ENCODE data around the gene PTPRS. TPM values are rescaled to one million over a fixed set of nuclear protein-coding genes. Genes with fewer than 3 reads are reported as not detected.

The PTPRS gene
- total and polyA plus RNA-seq, 2 of the 13 experiments (the other 11 are each of a cell fraction or from before 2014, with no cell fraction given) = 32.7 to 43.9 TPM

- peak; percentile 96; the same call in 1 of the 2 replicates for TF ChIP-seq ZBTB3 (CRISPR knock-in tag; IDR thresholded peaks at IDR 0.05; ENCODE audit: borderline replicate concordance, low read depth)
- TF ChIP-seq ZNF17 (CRISPR knock-in tag; IDR thresholded peaks at IDR 0.05) = peak; percentile 96; the same call in 1 of the 2 replicates
- TF ChIP-seq ZNF326 (CRISPR knock-in tag; IDR thresholded peaks at IDR 0.05; ENCODE audit: borderline replicate concordance) = no peak
- TF ChIP-seq HNRNPH1 (optimal IDR thresholded peaks at IDR 0.05; ENCODE audit: low read depth, low read length) = no peak
- peak; percentile 67; the same call in 1 of the 2 replicates for TF ChIP-seq ZFX (CRISPR knock-in tag; IDR thresholded peaks at IDR 0.05; ENCODE audit: low read depth)
- peak; percentile 95; the same call in 1 of the 2 replicates for TF ChIP-seq RARG (CRISPR knock-in tag; IDR thresholded peaks at IDR 0.05; ENCODE audit: low read depth)
- 0 out of 2 replicates have a peak, but pooled peaks have one; percentile 68 for TF ChIP-seq ATAD3A (CRISPR knock-in tag; IDR thresholded peaks at IDR 0.05)
- TF ChIP-seq MIXL1 (CRISPR knock-in tag; IDR thresholded peaks at IDR 0.05) = peak; percentile 92
- no peak for TF ChIP-seq CHD2 (IDR thresholded peaks at IDR 0.05; ENCODE audit: low read depth, low read length)
- peak; percentile 73; the same call in 1 of the 2 replicates for TF ChIP-seq ZNF777 (CRISPR knock-in tag; IDR thresholded peaks at IDR 0.05)
- TF ChIP-seq RFX1 (IDR thresholded peaks at IDR 0.05) = no peak
- no peak for TF ChIP-seq POLR2AphosphoS5 (IDR thresholded peaks at IDR 0.05; ENCODE audit: low read depth, low read length)
- TF ChIP-seq HHEX (CRISPR knock-in tag; IDR thresholded peaks at IDR 0.05) = no peak
- TF ChIP-seq MAFF (IDR thresholded peaks at IDR 0.05; ENCODE audit: low read depth, low read length) = no peak
- peak; percentile 79; the same call in 1 of the 2 replicates for TF ChIP-seq MED1 (CRISPR knock-in tag; IDR thresholded peaks at IDR 0.05)
- TF ChIP-seq KDM1A (CRISPR knock-in tag; IDR thresholded peaks at IDR 0.05) = peak; percentile 67; the same call in 1 of the 2 replicates
- peak; percentile 54; the same call in 1 of the 2 replicates for TF ChIP-seq BRD4 (CRISPR knock-in tag; IDR thresholded peaks at IDR 0.05)
- TF ChIP-seq SMARCE1 (IDR thresholded peaks at IDR 0.05; ENCODE audit: borderline replicate concordance) = no peak
- TF ChIP-seq KDM5B (CRISPR knock-in tag; IDR thresholded peaks at IDR 0.05; ENCODE audit: borderline replicate concordance) = peak; percentile 100
- no peak for TF ChIP-seq ZNF282 (IDR thresholded peaks at IDR 0.05; ENCODE audit: partially characterized antibody)
- TF ChIP-seq TOPORS (CRISPR knock-in tag; IDR thresholded peaks at IDR 0.05) = peak; percentile 98
- peak; percentile 100 for TF ChIP-seq ZNF563 (CRISPR knock-in tag; IDR thresholded peaks at IDR 0.05)
- no peak for TF ChIP-seq BCLAF1 (IDR thresholded peaks at IDR 0.05)
- TF ChIP-seq ETV5 (CRISPR knock-in tag; IDR thresholded peaks at IDR 0.05; ENCODE audit: borderline replicate concordance) = peak; percentile 68
- peak; percentile 94 for TF ChIP-seq MED13 (CRISPR knock-in tag; IDR thresholded peaks at IDR 0.05)
- TF ChIP-seq IRF9 (CRISPR knock-in tag; IDR thresholded peaks at IDR 0.05; ENCODE audit: borderline replicate concordance) = peak; percentile 100
- TF ChIP-seq WIZ (CRISPR knock-in tag; IDR thresholded peaks at IDR 0.05) = peak; percentile 97
- peak; percentile 99 for TF ChIP-seq ZNF224 (CRISPR knock-in tag; IDR thresholded peaks at IDR 0.05)
- peak; percentile 95; the same call in 1 of the 2 replicates for TF ChIP-seq MAF1 (CRISPR knock-in tag; IDR thresholded peaks at IDR 0.05; ENCODE audit: borderline replicate concordance)
- peak; percentile 94; the same call in 1 of the 2 replicates for TF ChIP-seq ZNF354B (CRISPR knock-in tag; IDR thresholded peaks at IDR 0.05)
- TF ChIP-seq SIX4 (CRISPR knock-in tag; IDR thresholded peaks at IDR 0.05) = peak; percentile 79; the same call in 1 of the 2 replicates
Observed at GRCh38 chr19:5340637-5341447, at the start of gene PTPRS (continued).

Measured in HepG2 (cell line).